ENCODE measurements around the gene JAG2.
A peak's percentile ranks its signal among the peaks of the same experiment; 100 is the strongest.

JAG2 gene

DNA sequence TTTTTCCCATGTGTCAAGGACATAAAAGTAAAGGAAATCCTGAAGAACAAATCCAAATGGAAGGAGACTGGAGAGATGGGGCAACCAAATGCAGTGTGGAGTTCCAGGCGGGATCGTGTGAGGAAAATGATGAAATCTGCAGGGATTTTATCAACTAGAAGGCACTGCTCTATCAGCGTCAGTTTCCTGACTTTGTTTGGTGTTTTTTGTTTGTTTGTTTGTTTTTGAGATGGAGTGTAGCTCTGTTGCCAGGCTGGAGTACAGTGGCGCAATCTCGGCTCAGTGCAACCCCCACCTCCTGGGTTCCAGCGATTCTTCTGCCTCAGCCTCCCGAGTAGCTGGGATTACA lies 60.1 kb downstream of the JAG2 start:
- DNase-seq: no peak

DNA sequence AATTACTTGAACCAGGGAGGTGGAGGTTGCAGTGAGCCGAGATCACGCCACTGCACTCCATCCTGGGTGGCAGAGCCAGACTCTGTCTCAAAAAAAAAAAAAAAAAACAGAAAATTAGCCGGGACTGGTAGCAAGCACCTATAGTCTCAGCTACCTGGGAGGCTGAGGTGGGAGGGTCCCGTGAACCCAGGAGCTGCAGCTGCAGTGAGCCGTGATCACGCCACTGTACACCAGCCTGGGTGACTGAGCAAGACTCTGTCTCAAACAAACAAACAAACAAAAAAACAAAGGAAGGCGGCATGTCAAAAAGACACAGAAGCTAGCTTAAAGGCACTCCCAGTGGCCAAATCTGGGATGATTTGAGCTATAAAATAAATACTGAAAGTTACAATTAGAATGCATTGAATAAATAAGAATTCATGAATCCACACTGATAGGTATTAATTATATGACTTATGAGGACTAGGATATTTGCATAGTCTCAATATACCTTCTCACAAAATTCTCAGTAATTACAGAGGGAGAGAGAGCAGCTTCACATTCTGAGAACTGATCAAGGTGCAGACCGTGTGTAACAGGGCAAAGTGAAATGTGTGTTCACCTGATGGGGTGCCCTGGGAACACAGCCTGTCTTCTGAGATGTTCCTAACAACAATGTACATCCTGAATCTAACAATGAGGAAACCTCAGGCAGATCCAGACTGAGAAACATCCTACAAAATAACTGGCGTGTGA lies 60.6 kb downstream of the JAG2 start:
- DNase-seq: no peak

DNA sequence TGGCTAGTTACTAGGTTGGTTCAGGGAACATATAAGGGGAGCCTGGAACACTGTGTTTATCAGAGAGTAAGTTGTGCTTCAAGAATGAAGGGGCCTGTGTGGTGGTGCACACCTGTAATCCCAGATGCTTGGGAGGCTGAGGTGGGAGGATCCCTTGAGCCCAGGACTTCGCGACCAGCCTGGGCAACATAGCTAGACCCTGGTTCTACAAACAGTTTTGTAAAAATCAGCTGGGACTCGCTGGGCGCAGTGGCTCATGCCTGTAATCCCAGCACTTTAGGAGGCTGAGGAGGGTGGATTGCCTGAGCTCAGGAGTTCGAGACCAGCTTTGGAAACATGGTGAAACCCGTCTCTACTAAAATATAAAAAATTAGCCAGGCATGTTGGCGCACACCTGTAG lies 61.2 kb downstream of the JAG2 start:
- no peak for DNase-seq

DNA sequence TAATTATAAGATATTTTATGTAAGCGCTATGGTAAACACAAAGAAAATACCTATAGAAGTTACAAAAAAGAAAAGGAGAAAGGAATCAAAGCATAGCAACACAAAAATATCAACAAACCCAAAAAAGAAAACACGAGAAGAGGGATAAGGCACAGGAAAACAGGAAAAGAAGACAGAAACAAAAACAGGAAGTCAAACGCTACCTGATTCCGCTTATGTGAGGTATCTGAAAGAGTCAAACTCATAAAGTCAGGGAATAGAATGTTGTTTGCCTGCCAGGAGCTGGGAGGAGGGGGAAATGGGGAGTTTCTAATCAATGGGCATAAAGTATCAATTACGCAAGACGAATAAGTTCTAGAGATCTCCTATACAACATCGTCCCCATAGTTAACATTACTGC lies 63.4 kb downstream of the JAG2 start:
- no peak for DNase-seq

- no peak for DNase-seq
These were observed 65.7 kb downstream of the JAG2 start for GRCh38 chr14:105102893-105103292.

- no peak for DNase-seq
These were observed 66.2 kb downstream of the JAG2 start for GRCh38 chr14:105102361-105102870.

DNA sequence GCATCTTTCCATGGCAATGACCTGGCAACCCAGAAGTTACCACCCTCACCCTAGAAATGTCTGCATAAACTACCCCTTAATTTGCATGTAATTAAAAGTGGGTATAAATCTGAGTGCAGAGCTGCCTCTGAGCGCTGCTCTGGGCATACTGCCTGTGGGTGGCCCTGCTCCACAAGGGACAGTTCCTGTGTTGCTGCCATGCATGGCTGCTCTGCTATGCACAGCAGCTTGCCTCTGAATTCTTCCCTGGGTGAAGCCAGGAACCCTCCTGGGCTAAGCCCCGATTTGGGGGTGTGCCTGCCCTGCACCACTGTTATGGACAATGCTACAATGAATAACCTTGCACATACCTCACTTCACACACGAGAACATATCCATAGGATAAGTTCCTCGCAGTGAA lies 67.7 kb downstream of the JAG2 start:
- DNase-seq: no peak

DNA sequence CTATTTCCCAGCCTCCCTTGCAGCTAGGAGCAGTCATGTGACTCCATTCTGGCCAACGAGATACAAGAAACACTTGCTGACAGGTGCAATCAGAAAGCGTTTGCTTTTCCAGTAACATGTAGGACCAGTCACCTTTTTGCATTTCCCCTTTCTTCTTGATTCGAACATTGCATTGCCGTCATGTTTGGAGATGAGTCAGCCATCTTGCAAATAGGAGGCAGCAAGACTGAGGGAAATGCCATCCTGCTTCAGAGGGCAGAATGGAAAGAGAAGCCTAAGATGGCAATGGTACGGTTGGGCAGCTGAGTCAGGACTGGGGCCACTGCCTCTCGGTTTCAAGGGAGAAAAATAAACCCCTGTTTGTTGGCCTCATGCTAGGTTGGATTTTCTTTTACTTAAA lies 68.8 kb downstream of the JAG2 start:
- no peak for DNase-seq

DNA sequence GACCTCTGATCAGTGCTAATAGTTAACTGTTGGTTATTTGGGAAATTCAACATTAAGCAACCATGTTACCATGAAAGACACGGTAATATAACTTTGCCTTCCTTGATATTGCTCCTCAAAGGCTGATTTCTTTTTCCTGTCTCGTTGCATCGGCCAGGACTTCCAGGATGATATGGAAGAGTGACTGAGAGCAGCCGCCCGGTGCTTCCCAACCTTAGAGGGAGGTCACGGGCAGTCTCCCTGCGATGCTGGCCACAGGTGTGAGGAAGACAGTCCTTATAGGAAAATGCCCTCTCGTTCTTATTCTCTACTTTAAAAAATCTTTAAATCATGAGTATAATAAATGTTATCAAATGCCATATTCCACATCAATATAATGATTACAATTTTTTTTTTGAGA lies 70.3 kb downstream of the JAG2 start:
- no peak for DNase-seq

- DNase-seq: no peak
These were observed 70.8 kb downstream of the JAG2 start for GRCh38 chr14:105097794-105098127.

DNA sequence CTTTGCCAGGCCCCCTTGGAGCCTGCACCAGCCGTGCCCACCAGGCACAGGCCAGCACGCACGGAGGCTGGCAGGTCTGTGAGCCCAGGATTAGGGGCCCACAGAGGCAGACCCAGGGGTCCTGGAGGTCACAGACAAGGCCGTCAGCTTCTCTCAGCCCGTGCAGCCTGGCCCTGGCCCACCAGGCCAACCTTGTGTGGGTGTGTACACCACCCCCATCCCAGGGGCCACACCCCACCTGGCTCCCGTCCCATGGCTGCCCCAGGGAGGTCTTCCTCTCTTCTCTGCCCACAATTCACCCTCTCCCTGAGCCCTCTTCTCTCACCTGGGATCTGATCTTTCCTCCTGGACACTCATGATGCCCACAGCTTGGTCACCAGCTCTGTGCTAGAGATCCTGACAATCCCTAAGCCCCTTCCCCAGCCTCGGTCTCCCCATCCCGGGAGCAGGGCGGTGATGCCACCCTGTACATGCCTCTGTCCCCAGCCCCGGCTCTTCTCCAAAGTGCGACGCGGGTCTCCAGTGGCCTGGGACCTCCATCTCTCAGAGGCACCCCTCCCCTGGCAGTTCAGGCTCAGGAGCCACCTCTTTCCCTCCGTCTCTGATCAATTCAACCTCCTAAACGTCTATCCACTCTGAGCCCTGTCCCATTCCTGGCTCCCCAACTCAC lies 72.2 kb downstream of the JAG2 start:
- DNase-seq: no peak

DNA sequence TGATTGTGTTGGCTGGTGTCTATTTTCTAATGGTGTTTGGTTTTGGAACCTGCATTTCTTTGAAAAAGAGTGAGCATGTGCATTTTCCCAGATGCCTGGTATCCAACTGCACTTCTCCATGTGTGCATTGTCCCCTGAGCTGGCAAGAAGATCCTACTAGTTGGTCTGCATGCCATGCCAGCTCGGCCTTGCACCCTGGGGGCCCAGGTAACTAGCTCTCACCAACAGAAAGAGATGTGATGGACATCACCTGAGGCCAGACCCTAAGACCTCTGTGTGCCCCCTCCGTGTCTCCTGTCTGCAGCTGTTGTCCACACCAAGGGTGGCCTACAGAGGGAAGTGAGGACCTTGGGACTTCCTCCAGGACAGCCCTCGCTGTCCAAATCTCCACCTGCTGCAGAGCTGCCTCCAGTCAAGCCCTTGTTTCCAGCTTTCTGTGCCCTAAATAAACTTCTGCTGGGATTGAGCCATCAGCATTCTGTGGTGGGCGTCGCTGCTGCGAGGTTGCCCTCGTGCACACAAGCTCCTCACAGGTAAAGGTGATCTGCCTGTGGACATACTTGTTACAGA lies 73.3 kb downstream of the JAG2 start:
- no peak for DNase-seq

- no peak for DNase-seq
These were observed 74.2 kb downstream of the JAG2 start for GRCh38 chr14:105094193-105094907.

GRCh38 chr14:105093431-105094192 lies 75.0 kb downstream of the JAG2 start:
- peak; percentile 9 for DNase-seq

- no peak for DNase-seq
These were observed 75.5 kb downstream of the JAG2 start for GRCh38 chr14:105093038-105093430.

- DNase-seq: peak; percentile 1
These were observed 76.2 kb downstream of the JAG2 start for GRCh38 chr14:105092171-105093037.

GRCh38 chr14:105091517-105092170 lies 76.9 kb downstream of the JAG2 start:
- peak; percentile 41 for DNase-seq

GRCh38 chr14:105091054-105091516 lies 77.5 kb downstream of the JAG2 start:
- no peak for DNase-seq
